ENCODE results near the gene KCNH4. TPM values are rescaled to one million over a fixed set of nuclear protein-coding genes. Genes with fewer than 3 reads are reported as not detected.

Gene KCNH4
- total and polyA plus RNA-seq, 4 donors, result 0.01 TPM; not detected in 3

DNA sequence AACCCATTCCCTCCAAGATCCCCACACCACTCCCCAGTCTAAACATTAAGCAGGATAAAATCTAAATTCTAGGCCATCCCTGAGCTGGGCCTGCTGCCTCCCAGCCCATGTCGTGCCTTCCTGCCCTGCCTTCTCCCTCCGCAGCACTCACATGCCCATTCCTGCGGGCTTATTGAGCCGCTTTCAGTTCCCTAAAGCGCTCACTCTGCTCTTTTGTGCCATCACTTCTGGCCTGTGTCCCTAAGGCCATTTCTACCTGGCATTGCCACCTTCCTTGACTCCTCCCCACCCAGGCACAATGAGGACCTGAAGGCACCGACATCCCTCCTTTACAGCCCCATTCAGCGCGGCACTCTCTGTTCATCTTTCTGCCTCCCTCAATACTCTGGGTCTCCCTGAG is 13.1 kb downstream of the KCNH4 start:
- no peak overlapping the region for H3K27ac ChIP-seq (ENCODE audit: low read depth in 1 of 2, low read length in 2 of 2)
- H3K9me3 ChIP-seq (ENCODE audit: control insufficient read depth in 4 of 4, low read length in 3 of 4), result no peaks in the 10 kb centered on the region
- no peak for TF ChIP-seq FOXA1 (IDR thresholded peaks at IDR 0.05)
- no peak overlapping the region for H3K4me3 ChIP-seq (ENCODE audit: low read depth in 1 of 3, low read length in 3 of 3)
- no peak for DNase-seq (ENCODE audit: low spot score)
- H3K4me1 ChIP-seq (ENCODE audit: control insufficient read depth in 4 of 4, insufficient read depth in 4 of 4, low read length in 3 of 4), result no peaks in the 10 kb centered on the region
- WGBS, result 92% methylated on average over 8 of the region's 8 CpGs
- H3K9ac ChIP-seq (ENCODE audit: low read depth in 1 of 2, low read length in 2 of 2), result no peak overlapping the region
- H3K27me3 ChIP-seq (ENCODE audit: control insufficient read depth in 4 of 4, insufficient read depth in 4 of 4, low read length in 3 of 4), result no peaks in the 10 kb centered on the region
- H3K36me3 ChIP-seq (ENCODE audit: control insufficient read depth in 4 of 4, insufficient read depth in 3 of 4, low read depth in 1 of 4, low read length in 3 of 4), result no peaks in the 10 kb centered on the region

DNA sequence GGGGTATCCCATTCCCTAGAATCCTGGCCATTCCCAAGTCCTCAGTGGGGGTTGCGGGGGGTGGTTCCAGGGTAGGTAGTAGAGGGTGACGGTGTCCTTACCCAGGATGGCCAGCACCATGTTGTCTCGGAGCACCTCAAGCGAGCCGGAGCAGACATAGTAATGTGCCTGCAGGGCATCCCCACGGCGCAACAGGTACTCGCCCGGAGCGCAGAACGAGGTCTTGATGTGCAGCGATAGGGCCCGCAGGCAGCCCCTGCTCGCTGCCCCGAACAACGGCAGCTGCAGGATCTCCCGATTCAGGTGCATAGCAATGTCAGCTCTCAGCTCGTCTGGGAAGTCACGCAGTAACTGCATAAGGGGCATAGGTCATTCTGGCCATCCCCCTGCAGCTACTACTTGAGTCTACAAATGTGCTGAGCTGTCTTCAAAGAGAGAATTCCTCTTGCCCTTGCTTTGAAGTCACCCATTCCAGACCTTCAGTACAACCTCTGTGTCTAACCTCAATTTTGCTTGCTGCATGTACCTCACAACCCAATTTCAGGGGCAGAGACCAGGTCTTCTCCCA is 14.7 kb downstream of the KCNH4 start:
- H3K4me1 ChIP-seq (ENCODE audit: control insufficient read depth in 4 of 4, insufficient read depth in 4 of 4, low read length in 3 of 4), result no peaks in the 10 kb centered on the region
- H3K27me3 ChIP-seq (ENCODE audit: control insufficient read depth in 4 of 4, insufficient read depth in 4 of 4, low read length in 3 of 4), result no peaks in the 10 kb centered on the region
- no peak overlapping the region for H3K9ac ChIP-seq (ENCODE audit: low read depth in 1 of 2, low read length in 2 of 2)
- 92% methylated on average over 19 of the region's 19 CpGs for WGBS
- TF ChIP-seq, protein P1, sequence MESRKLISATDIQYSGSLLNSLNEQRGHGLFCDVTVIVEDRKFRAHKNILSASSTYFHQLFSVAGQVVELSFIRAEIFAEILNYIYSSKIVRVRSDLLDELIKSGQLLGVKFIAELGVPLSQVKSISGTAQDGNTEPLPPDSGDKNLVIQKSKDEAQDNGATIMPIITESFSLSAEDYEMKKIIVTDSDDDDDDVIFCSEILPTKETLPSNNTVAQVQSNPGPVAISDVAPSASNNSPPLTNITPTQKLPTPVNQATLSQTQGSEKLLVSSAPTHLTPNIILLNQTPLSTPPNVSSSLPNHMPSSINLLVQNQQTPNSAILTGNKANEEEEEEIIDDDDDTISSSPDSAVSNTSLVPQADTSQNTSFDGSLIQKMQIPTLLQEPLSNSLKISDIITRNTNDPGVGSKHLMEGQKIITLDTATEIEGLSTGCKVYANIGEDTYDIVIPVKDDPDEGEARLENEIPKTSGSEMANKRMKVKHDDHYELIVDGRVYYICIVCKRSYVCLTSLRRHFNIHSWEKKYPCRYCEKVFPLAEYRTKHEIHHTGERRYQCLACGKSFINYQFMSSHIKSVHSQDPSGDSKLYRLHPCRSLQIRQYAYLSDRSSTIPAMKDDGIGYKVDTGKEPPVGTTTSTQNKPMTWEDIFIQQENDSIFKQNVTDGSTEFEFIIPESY (IDR thresholded peaks at IDR 0.05), result no peak
- TF ChIP-seq TAF1 (conservative IDR thresholded peaks at IDR 0.05) (no peak), HNF4A (conservative IDR thresholded peaks at IDR 0.05) (no peak), SP1 (IDR thresholded peaks at IDR 0.05) (no peak), NR2F2 (IDR thresholded peaks at IDR 0.05) (no peak), HNF4G (IDR thresholded peaks at IDR 0.05) (no peak), GABPA (IDR thresholded peaks at IDR 0.05 in 1 of 2, conservative IDR thresholded peaks at IDR 0.05 in 1 of 2) (no peak), CTCF (IDR thresholded peaks at IDR 0.05; ENCODE audit: low read depth, low read length, missing input control) (no peak), FOXA1 (IDR thresholded peaks at IDR 0.05) (no peak), JUND (IDR thresholded peaks at IDR 0.05) (no peak)
- no peak for DNase-seq (ENCODE audit: low spot score)
- H3K27ac ChIP-seq (ENCODE audit: low read depth in 1 of 2, low read length in 2 of 2), result no peak overlapping the region
- H3K36me3 ChIP-seq (ENCODE audit: control insufficient read depth in 4 of 4, insufficient read depth in 3 of 4, low read depth in 1 of 4, low read length in 3 of 4), result no peaks in the 10 kb centered on the region
- H3K9me3 ChIP-seq (ENCODE audit: control insufficient read depth in 4 of 4, low read length in 3 of 4), result no peaks in the 10 kb centered on the region
- H3K4me3 ChIP-seq (ENCODE audit: low read depth in 1 of 3, low read length in 3 of 3), result no peak overlapping the region

DNA sequence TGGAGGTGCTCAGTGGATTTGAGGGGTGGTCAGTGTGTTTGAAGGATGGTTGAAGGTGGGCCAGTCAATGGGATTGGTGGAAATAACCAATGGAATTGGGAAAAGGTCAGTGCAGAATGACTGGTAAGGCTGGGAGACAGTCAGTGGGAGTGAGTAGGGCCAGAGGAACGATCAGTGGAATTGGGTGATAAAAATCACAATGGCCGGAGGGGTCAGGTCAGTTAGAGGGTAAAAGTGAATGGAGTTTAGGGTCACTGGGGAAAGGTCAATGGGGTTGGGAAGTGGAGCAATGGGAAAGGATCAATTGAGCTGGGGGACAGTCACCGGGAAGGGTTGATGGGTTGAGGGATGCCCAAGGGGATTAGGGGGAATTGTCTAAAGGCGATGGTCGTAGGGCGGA is 15.2 kb downstream of the KCNH4 start:
- DNase-seq (ENCODE audit: low spot score), result no peak
- H3K9ac ChIP-seq (ENCODE audit: low read depth in 1 of 2, low read length in 2 of 2), result no peak overlapping the region
- H3K36me3 ChIP-seq (ENCODE audit: control insufficient read depth in 4 of 4, insufficient read depth in 3 of 4, low read depth in 1 of 4, low read length in 3 of 4), result no peaks in the 10 kb centered on the region
- H3K27ac ChIP-seq (ENCODE audit: low read depth in 1 of 2, low read length in 2 of 2), result no peak overlapping the region
- WGBS, result 84% methylated on average over 6 of the region's 6 CpGs
- H3K4me1 ChIP-seq (ENCODE audit: control insufficient read depth in 4 of 4, insufficient read depth in 4 of 4, low read length in 3 of 4), result no peaks in the 10 kb centered on the region
- no peak for TF ChIP-seq JUND (IDR thresholded peaks at IDR 0.05)
- TF ChIP-seq HNF4G (IDR thresholded peaks at IDR 0.05), result no peak
- TF ChIP-seq, protein P1 (IDR thresholded peaks at IDR 0.05), result no peak
- no peak for TF ChIP-seq SP1 (IDR thresholded peaks at IDR 0.05)
- TF ChIP-seq NR2F2 (IDR thresholded peaks at IDR 0.05), result no peak
- TF ChIP-seq EGR1 (IDR thresholded peaks at IDR 0.05; ENCODE audit: low read depth in 2 of 2), result no peak
- H3K9me3 ChIP-seq (ENCODE audit: control insufficient read depth in 4 of 4, low read length in 3 of 4), result no peaks in the 10 kb centered on the region
- H3K4me3 ChIP-seq (ENCODE audit: low read depth in 1 of 3, low read length in 3 of 3), result no peak overlapping the region
- no peaks in the 10 kb centered on the region for H3K27me3 ChIP-seq (ENCODE audit: control insufficient read depth in 4 of 4, insufficient read depth in 4 of 4, low read length in 3 of 4)
